LNCAP (cell line): ENCODE results near the gene SNAPC5.

Source experiments
- TF ChIP-seq, protein P1 (sequence below): fragments of 450-650 bp; IDR thresholded peaks from 2 replicates; pipeline ENCODE4 v1.5.1; 2017; ENCODE audit warnings: mild to moderate bottlenecking

SNAPC5 gene

GRCh38 chr15:66484539-66485112 is 12.9 kb downstream of the SNAPC5 start:
- TF ChIP-seq, protein P1, sequence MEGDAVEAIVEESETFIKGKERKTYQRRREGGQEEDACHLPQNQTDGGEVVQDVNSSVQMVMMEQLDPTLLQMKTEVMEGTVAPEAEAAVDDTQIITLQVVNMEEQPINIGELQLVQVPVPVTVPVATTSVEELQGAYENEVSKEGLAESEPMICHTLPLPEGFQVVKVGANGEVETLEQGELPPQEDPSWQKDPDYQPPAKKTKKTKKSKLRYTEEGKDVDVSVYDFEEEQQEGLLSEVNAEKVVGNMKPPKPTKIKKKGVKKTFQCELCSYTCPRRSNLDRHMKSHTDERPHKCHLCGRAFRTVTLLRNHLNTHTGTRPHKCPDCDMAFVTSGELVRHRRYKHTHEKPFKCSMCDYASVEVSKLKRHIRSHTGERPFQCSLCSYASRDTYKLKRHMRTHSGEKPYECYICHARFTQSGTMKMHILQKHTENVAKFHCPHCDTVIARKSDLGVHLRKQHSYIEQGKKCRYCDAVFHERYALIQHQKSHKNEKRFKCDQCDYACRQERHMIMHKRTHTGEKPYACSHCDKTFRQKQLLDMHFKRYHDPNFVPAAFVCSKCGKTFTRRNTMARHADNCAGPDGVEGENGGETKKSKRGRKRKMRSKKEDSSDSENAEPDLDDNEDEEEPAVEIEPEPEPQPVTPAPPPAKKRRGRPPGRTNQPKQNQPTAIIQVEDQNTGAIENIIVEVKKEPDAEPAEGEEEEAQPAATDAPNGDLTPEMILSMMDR, result no peak

- TF ChIP-seq, protein P1, result no peak
Measured at GRCh38 chr15:66483131-66483566, 14.4 kb downstream of the SNAPC5 start.

- TF ChIP-seq, protein P1, result no peak
Measured at GRCh38 chr15:66482539-66482938, 15.0 kb downstream of the SNAPC5 start.

- TF ChIP-seq, protein P1, result no peak
Measured at GRCh38 chr15:66481107-66481856, 16.3 kb downstream of the SNAPC5 start.

GRCh38 chr15:66480267-66480666 is 17.3 kb downstream of the SNAPC5 start:
- TF ChIP-seq, protein P1, result no peak

GRCh38 chr15:66477011-66477410 is 20.6 kb downstream of the SNAPC5 start:
- TF ChIP-seq, protein P1, result no peak

DNA sequence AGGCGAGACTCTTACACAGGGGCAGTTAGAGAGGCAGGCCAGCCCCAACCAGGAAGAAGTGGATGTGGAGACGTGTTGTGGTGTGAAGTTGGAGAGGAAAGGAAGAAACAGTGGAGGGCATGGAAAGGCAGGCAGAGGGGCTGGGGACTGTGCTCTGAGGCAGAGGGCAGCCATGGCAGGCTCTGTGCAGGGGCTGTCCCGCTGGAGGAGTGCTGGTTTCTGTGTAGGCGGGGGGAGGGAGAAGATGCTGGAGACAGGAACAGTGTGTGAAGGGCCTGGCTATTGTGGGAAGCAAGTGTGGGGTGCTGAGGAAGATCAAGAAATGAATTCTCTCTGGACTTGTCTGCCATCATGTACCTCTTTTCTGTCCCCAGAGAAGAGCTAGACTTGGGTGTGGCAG is 21.0 kb downstream of the SNAPC5 start:
- TF ChIP-seq, protein P1, result no peak
